Thoracic aorta (tissue), 2 donors: ENCODE measurements around the gene VNN1. TPM values are rescaled to one million over a fixed set of nuclear protein-coding genes. Genes with fewer than 3 reads are reported as not detected.

Experiments
- ATAC-seq: fragments of 150-250 bp; one replicate; pipeline ENCODE4 v1.8.0; 2017; ENCODE audit warnings: low read depth; ENCODE audit not compliant: insufficient number of reproducible peaks, low FRiP score
- DNase-seq: peaks from one replicate; pipeline ENCODE4 v3.0.0-alpha.2; 2020; ENCODE audit warnings: low spot score
- H3K27ac ChIP-seq, 2 donors: fragments of 200-600 bp; sonication (generic); 1 replicate in 1 of 2; 2 replicates in 1 of 2; pipeline ENCODE4 v1.5.1; 2016; ENCODE audit warnings: mild to moderate bottlenecking in 2 of 2, moderate library complexity in 2 of 2
- H3K27me3 ChIP-seq: fragments of 200-600 bp; sonication (generic); replicated peaks from 2 replicates; pipeline ENCODE4 v1.6.0; 2016; ENCODE audit warnings: mild to moderate bottlenecking; ENCODE audit not compliant: insufficient read depth
- H3K36me3 ChIP-seq: fragments of 200-600 bp; sonication (generic); one replicate; pipeline ENCODE4 v1.5.1; 2016
- H3K4me1 ChIP-seq, 2 donors: fragments of 200-600 bp; sonication (generic); 1 replicate in 1 of 2; 2 replicates in 1 of 2; pipeline versions ENCODE4 v1.5.1 to v1.6.0; 2016; ENCODE audit warnings: low read depth in 2 of 2, mild to moderate bottlenecking in 1 of 2; ENCODE audit not compliant: control insufficient read depth in 1 of 2
- H3K4me3 ChIP-seq: fragments of 200-600 bp; sonication (generic); 2 replicates; pipeline ENCODE4 v1.5.1; 2016; ENCODE audit warnings: mild to moderate bottlenecking
- H3K9me3 ChIP-seq: fragments of 200-600 bp; sonication (generic); 2 replicates; pipeline ENCODE4 v1.5.1; 2016
- CTCF ChIP-seq: fragments of 200-600 bp; sonication (generic); IDR thresholded peaks from one replicate; pipeline ENCODE4 v1.5.1; 2019; ENCODE audit warnings: antibody characterized with exemption
- total RNA-seq, 2 donors: library from RNA; depleted of rRNA; stranded (reverse); fragments of >200 nt; gene quantifications; one replicate each; pipeline versions ENCODE4 v1.1.0 to v1.2.3, GENCODE V29; 2016

The VNN1 gene
- total RNA-seq, 2 donors from 2014 or later, result 1.3 to 3.8 TPM

- DNase-seq (no peak), ATAC-seq (no peak)
- Histone ChIP-seq H3K27ac (no peak overlapping the region), H3K27me3 (no peaks in the 10 kb centered on the region), H3K4me3 (no peak overlapping the region), H3K9me3 (no peaks in the 10 kb centered on the region), H3K4me1 (no peaks in the 10 kb centered on the region), H3K36me3 (no peaks in the 10 kb centered on the region)
- TF ChIP-seq CTCF, result no peak
These were observed 38.1 kb downstream of the VNN1 start for GRCh38 chr6:132675749-132676148.

- no peaks in the 10 kb centered on the region for H3K36me3 ChIP-seq
- ATAC-seq (no peak), DNase-seq (no peak)
- H3K27ac ChIP-seq, result no peak overlapping the region
- no peaks in the 10 kb centered on the region for H3K27me3 ChIP-seq
- TF ChIP-seq CTCF, result no peak
- H3K9me3 ChIP-seq, result no peaks in the 10 kb centered on the region
- no peak overlapping the region for H3K4me3 ChIP-seq
- no peaks in the 10 kb centered on the region for H3K4me1 ChIP-seq
These were observed 38.9 kb downstream of the VNN1 start for GRCh38 chr6:132675002-132675401.

GRCh38 chr6:132673376-132674094 is 40.3 kb downstream of the VNN1 start:
- DNase-seq, result no peak
- Histone ChIP-seq H3K36me3 (no peaks in the 10 kb centered on the region), H3K4me1 (peaks cover 0 to 3% of the 10 kb centered on the region in 2 donors), H3K27me3 (no peaks in the 10 kb centered on the region), H3K27ac (no peak overlapping the region), H3K9me3 (no peaks in the 10 kb centered on the region), H3K4me3 (no peak overlapping the region)
- no peak for ATAC-seq
- TF ChIP-seq CTCF, result no peak

- no peaks in the 10 kb centered on the region for H3K9me3 ChIP-seq
- H3K4me1 ChIP-seq, result peaks cover 0 to 3% of the 10 kb centered on the region in 2 donors
- DNase-seq (no peak), ATAC-seq (no peak)
- H3K27me3 ChIP-seq, result no peaks in the 10 kb centered on the region
- TF ChIP-seq CTCF, result no peak
- H3K27ac ChIP-seq, result no peak overlapping the region
- no peaks in the 10 kb centered on the region for H3K36me3 ChIP-seq
- no peak overlapping the region for H3K4me3 ChIP-seq
These were observed 42.6 kb downstream of the VNN1 start for GRCh38 chr6:132671295-132671694.

GRCh38 chr6:132669690-132670291 is 44.1 kb downstream of the VNN1 start:
- H3K9me3 ChIP-seq, result no peaks in the 10 kb centered on the region
- H3K4me1 ChIP-seq, result peaks cover 0 to 3% of the 10 kb centered on the region in 2 donors
- no peak for ATAC-seq
- DNase-seq, result no peak
- H3K27me3 ChIP-seq, result no peaks in the 10 kb centered on the region
- TF ChIP-seq CTCF, result peak; percentile 36
- no peak overlapping the region for H3K27ac ChIP-seq
- no peaks in the 10 kb centered on the region for H3K36me3 ChIP-seq
- H3K4me3 ChIP-seq, result peak overlapping the region; percentile 43
